Activated CD4-positive, alpha-beta memory T cell treated with anti-CD3 and anti-CD28 coated beads, Interleukin-2, amount 10 ng/mL, durations not matched to agents 7 days and 5 days (primary cell): ENCODE data around the gene CTNNA3. TPM values are rescaled to one million over a fixed set of nuclear protein-coding genes. Genes with fewer than 3 reads are reported as not detected.

Experiments
- CTCF ChIA-PET: fragments of 350-600 bp; sonication (Branson Sonifier 250); formaldehyde crosslinking; loops from one replicate; lab custom pipeline; 2021; ENCODE audit warnings: antibody characterized with exemption, inconsistent platforms; lab: Charles Lee
- POLR2A ChIA-PET: fragments of 350-600 bp; sonication (Branson Sonifier 250); formaldehyde crosslinking; loops from one replicate; lab custom pipeline; 2021; ENCODE audit warnings: antibody characterized with exemption; lab: Charles Lee
- DNase-seq: peaks from one replicate; pipeline ENCODE4 v3.0.0-alpha.2; 2020
- H3K27ac Mint-ChIP-seq: one replicate; pipeline ENCODE4 v1.8.0; 2021; ENCODE audit warnings: mild to moderate bottlenecking, mixed read lengths
- H3K27me3 Mint-ChIP-seq: one replicate; pipeline ENCODE4 v1.8.0; 2021; ENCODE audit warnings: mixed read lengths
- H3K36me3 Mint-ChIP-seq: one replicate; pipeline ENCODE4 v1.8.0; 2021; ENCODE audit warnings: low read depth, mixed read lengths
- H3K4me1 Mint-ChIP-seq: one replicate; pipeline ENCODE4 v1.8.0; 2021; ENCODE audit warnings: mixed read lengths
- H3K4me3 Mint-ChIP-seq: one replicate; pipeline ENCODE4 v1.8.0; 2021; ENCODE audit warnings: mild to moderate bottlenecking, mixed read lengths
- H3K9me3 Mint-ChIP-seq: one replicate; pipeline ENCODE4 v1.8.0; 2021; ENCODE audit warnings: mixed read lengths
- total RNA-seq, 2 experiments: library from RNA; stranded (reverse); gene quantifications; one replicate each; pipeline ENCODE4 v1.2.3, GENCODE V29; 2021

The CTNNA3 gene
- total RNA-seq, 2 experiments from 2014 or later, result 0.78 TPM; not detected in 1

- ChIA-PET POLR2A (no interaction called here), CTCF (no interaction called here)
- Mint-ChIP-seq H3K4me1 (no peaks in the 10 kb centered on the region), H3K4me3 (no peak overlapping the region), H3K27me3 (no peaks in the 10 kb centered on the region), H3K27ac (no peak overlapping the region), H3K9me3 (no peaks in the 10 kb centered on the region), H3K36me3 (no peaks in the 10 kb centered on the region)
- no peak for DNase-seq
These were observed 731.0 kb downstream of the CTNNA3 start for GRCh38 chr10:66964946-66965345.

- DNase-seq, result no peak
- CTCF ChIA-PET, result no interaction called here
- Mint-ChIP-seq H3K4me3 (no peak overlapping the region), H3K36me3 (no peaks in the 10 kb centered on the region), H3K4me1 (no peaks in the 10 kb centered on the region), H3K9me3 (no peaks in the 10 kb centered on the region), H3K27me3 (peaks cover 4% of the 10 kb centered on the region), H3K27ac (no peak overlapping the region)
- POLR2A ChIA-PET, result no interaction called here
These were observed 737.5 kb downstream of the CTNNA3 start for GRCh38 chr10:66958466-66958865.

GRCh38 chr10:66951896-66952295 lies 744.1 kb downstream of the CTNNA3 start:
- Mint-ChIP-seq H3K36me3 (no peaks in the 10 kb centered on the region), H3K9me3 (no peaks in the 10 kb centered on the region), H3K27me3 (no peaks in the 10 kb centered on the region), H3K4me3 (no peak overlapping the region), H3K4me1 (no peaks in the 10 kb centered on the region), H3K27ac (no peak overlapping the region)
- ChIA-PET CTCF (no interaction called here), POLR2A (no interaction called here)
- no peak for DNase-seq

GRCh38 chr10:66943590-66943989 lies 752.4 kb downstream of the CTNNA3 start:
- H3K27me3 Mint-ChIP-seq, result no peaks in the 10 kb centered on the region
- ChIA-PET CTCF (no interaction called here), POLR2A (no interaction called here)
- no peak for DNase-seq
- H3K4me1 Mint-ChIP-seq, result no peaks in the 10 kb centered on the region
- H3K4me3 Mint-ChIP-seq, result no peak overlapping the region
- H3K36me3 Mint-ChIP-seq, result no peaks in the 10 kb centered on the region
- no peaks in the 10 kb centered on the region for H3K9me3 Mint-ChIP-seq
- no peak overlapping the region for H3K27ac Mint-ChIP-seq

GRCh38 chr10:66942407-66942806 lies 753.6 kb downstream of the CTNNA3 start:
- DNase-seq, result no peak
- Mint-ChIP-seq H3K27ac (no peak overlapping the region), H3K9me3 (no peaks in the 10 kb centered on the region), H3K4me3 (no peak overlapping the region), H3K36me3 (no peaks in the 10 kb centered on the region), H3K27me3 (no peaks in the 10 kb centered on the region), H3K4me1 (no peaks in the 10 kb centered on the region)
- CTCF ChIA-PET, result no interaction called here
- POLR2A ChIA-PET, result no interaction called here

GRCh38 chr10:66941491-66941890 lies 754.5 kb downstream of the CTNNA3 start:
- DNase-seq, result no peak
- ChIA-PET CTCF (no interaction called here), POLR2A (no interaction called here)
- Mint-ChIP-seq H3K4me1 (no peaks in the 10 kb centered on the region), H3K4me3 (no peak overlapping the region), H3K27ac (no peak overlapping the region), H3K9me3 (no peaks in the 10 kb centered on the region), H3K27me3 (no peaks in the 10 kb centered on the region), H3K36me3 (no peaks in the 10 kb centered on the region)

GRCh38 chr10:66940965-66941364 lies 755.0 kb downstream of the CTNNA3 start:
- Mint-ChIP-seq H3K36me3 (no peaks in the 10 kb centered on the region), H3K4me1 (no peaks in the 10 kb centered on the region), H3K27ac (no peak overlapping the region), H3K9me3 (no peaks in the 10 kb centered on the region), H3K4me3 (no peak overlapping the region), H3K27me3 (no peaks in the 10 kb centered on the region)
- ChIA-PET CTCF (no interaction called here), POLR2A (no interaction called here)
- no peak for DNase-seq

GRCh38 chr10:66934711-66935110 lies 761.3 kb downstream of the CTNNA3 start:
- POLR2A ChIA-PET, result no interaction called here
- no peaks in the 10 kb centered on the region for H3K9me3 Mint-ChIP-seq
- CTCF ChIA-PET, result interaction anchor here (0.6 kb wide), 1 partner anchor 844 kb away, joined by 3 read pairs; no protein-coding TSS in a partner anchor
- no peaks in the 10 kb centered on the region for H3K4me1 Mint-ChIP-seq
- H3K36me3 Mint-ChIP-seq, result no peaks in the 10 kb centered on the region
- H3K27me3 Mint-ChIP-seq, result peaks cover 2% of the 10 kb centered on the region
- no peak for DNase-seq
- H3K27ac Mint-ChIP-seq, result no peak overlapping the region
- H3K4me3 Mint-ChIP-seq, result no peak overlapping the region

- no peak for DNase-seq
- ChIA-PET CTCF (interaction anchor here (0.9 to 1.8 kb wide), 4 partner anchors 52 to 753 kb away, joined by 3 to 4 read pairs (median 3); no protein-coding TSS in a partner anchor), POLR2A (no interaction called here)
- peaks cover 27% of the 10 kb centered on the region for H3K27me3 Mint-ChIP-seq
- H3K4me3 Mint-ChIP-seq, result no peak overlapping the region
- H3K36me3 Mint-ChIP-seq, result no peaks in the 10 kb centered on the region
- H3K9me3 Mint-ChIP-seq, result no peaks in the 10 kb centered on the region
- no peaks in the 10 kb centered on the region for H3K4me1 Mint-ChIP-seq
- H3K27ac Mint-ChIP-seq, result no peak overlapping the region
These were observed 764.0 kb downstream of the CTNNA3 start for GRCh38 chr10:66931949-66932343.

- DNase-seq, result no peak
- ChIA-PET CTCF (interaction anchor here (0.9 to 1.8 kb wide), 4 partner anchors 51 to 752 kb away, joined by 3 to 4 read pairs (median 3); no protein-coding TSS in a partner anchor), POLR2A (no interaction called here)
- Mint-ChIP-seq H3K4me1 (no peaks in the 10 kb centered on the region), H3K9me3 (no peaks in the 10 kb centered on the region), H3K4me3 (no peak overlapping the region), H3K27me3 (peaks cover 29% of the 10 kb centered on the region), H3K36me3 (no peaks in the 10 kb centered on the region), H3K27ac (no peak overlapping the region)
These were observed 764.6 kb downstream of the CTNNA3 start for GRCh38 chr10:66931340-66931948.

- ChIA-PET POLR2A (no interaction called here), CTCF (interaction anchor here (1.9 kb wide), 1 partner anchor 9 kb away, joined by 4 read pairs; no protein-coding TSS in a partner anchor)
- no peak overlapping the region for H3K4me3 Mint-ChIP-seq
These were observed 766.6 kb downstream of the CTNNA3 start for GRCh38 chr10:66929375-66929774.

GRCh38 chr10:66928776-66929175 lies 767.2 kb downstream of the CTNNA3 start:
- Mint-ChIP-seq H3K9me3 (no peaks in the 10 kb centered on the region), H3K27me3 (peaks cover 36% of the 10 kb centered on the region), H3K4me1 (no peaks in the 10 kb centered on the region), H3K36me3 (no peaks in the 10 kb centered on the region), H3K4me3 (no peak overlapping the region), H3K27ac (no peak overlapping the region)
- no peak for DNase-seq
- CTCF ChIA-PET, result interaction anchor here (0.8 to 1.9 kb wide), 2 partner anchors 10 to 38 kb away, joined by 4 read pairs; no protein-coding TSS in a partner anchor
- POLR2A ChIA-PET, result no interaction called here

More at GRCh38 chr10:66929375-66929774, 766.6 kb downstream of the CTNNA3 start:
- no peaks in the 10 kb centered on the region for H3K9me3 Mint-ChIP-seq
- DNase-seq, result no peak
- peaks cover 36% of the 10 kb centered on the region for H3K27me3 Mint-ChIP-seq
- H3K4me1 Mint-ChIP-seq, result no peaks in the 10 kb centered on the region
- H3K27ac Mint-ChIP-seq, result no peak overlapping the region
- no peaks in the 10 kb centered on the region for H3K36me3 Mint-ChIP-seq

- H3K27ac Mint-ChIP-seq, result no peak overlapping the region
- ChIA-PET CTCF (interaction anchor here (0.8 to 1.9 kb wide), 2 partner anchors 10 to 38 kb away, joined by 4 read pairs; no protein-coding TSS in a partner anchor), POLR2A (no interaction called here)
- DNase-seq, result no peak
- no peak overlapping the region for H3K4me3 Mint-ChIP-seq
- no peaks in the 10 kb centered on the region for H3K9me3 Mint-ChIP-seq
- H3K36me3 Mint-ChIP-seq, result no peaks in the 10 kb centered on the region
- peaks cover 36% of the 10 kb centered on the region for H3K27me3 Mint-ChIP-seq
- H3K4me1 Mint-ChIP-seq, result no peaks in the 10 kb centered on the region
These were observed 767.8 kb downstream of the CTNNA3 start for GRCh38 chr10:66927971-66928770.
